Mesenteric fat pad (tissue), 1 donor: ENCODE results near the gene CEP295NL. TPM values are rescaled to one million over a fixed set of nuclear protein-coding genes. Genes with fewer than 3 reads are reported as not detected.
"Not testable (repeated sequence)": the region's sequence is repeated elsewhere in the genome, so short reads cannot be mapped to it uniquely, and the experiment has no call there.

ENCODE experiments used
- DNase-seq: peaks from one replicate; pipeline ENCODE4 v3.0.0-alpha.2; 2020; ENCODE audit warnings: low spot score
- total RNA-seq: library from RNA; stranded (reverse); fragmentation: NEBNext Ultra II Directional; extraction: Animal tissue kit (Norgen Biotek cat#: 25700); gene quantifications from one replicate; pipeline ENCODE4 v1.2.1, GENCODE V29; 2021
- donor health status: DM: yes; HTN: yes; CAD: no.

CEP295NL gene
- total RNA-seq, 1 donor from 2014 or later = 6.5 TPM

- DNase-seq = no peak
These were observed 12.5 kb downstream of the CEP295NL start for GRCh38 chr17:78890498-78890897.

DNA sequence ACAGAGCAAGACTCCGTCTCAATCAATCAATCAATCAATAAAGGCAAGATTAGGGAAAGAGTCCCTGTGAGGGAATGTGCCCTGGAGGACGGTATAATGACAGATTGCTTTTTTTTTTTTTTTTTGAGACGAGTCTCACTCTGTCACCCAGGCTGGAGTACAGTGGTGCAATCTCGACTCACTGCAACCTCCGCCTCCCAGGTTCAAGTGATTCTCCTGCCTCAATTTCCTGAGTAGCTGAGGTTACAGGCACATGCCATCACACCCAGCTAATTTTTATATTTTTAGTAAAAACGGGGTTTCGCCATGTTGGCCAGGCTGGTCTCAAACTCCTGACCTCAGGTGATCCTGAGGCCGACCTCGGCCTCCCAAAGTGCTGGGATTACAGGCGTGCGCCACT is 12.9 kb downstream of the CEP295NL start:
- not testable (repeated sequence) for DNase-seq

DNA sequence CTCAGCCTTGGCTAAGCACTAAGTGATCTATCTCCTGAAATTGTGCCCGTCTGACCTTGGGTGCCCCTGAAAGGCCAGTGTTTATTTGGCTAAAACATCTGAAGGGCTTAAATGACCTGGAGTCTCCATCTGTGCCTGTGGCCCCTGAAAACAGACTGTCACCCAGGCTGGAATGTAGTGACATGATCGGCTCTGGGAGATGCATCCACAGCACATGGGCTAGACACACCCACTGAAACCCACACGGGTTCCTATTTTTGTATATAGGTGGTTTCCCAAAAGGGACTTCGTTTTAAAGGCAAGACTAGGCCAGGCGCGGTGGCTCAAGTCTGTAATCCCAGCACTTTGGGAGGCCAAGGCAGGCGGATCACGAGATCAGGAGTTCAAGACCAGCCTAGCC is 13.5 kb downstream of the CEP295NL start:
- no peak for DNase-seq

- no peak for DNase-seq
These were observed 14.0 kb downstream of the CEP295NL start for GRCh38 chr17:78888941-78889518.

DNA sequence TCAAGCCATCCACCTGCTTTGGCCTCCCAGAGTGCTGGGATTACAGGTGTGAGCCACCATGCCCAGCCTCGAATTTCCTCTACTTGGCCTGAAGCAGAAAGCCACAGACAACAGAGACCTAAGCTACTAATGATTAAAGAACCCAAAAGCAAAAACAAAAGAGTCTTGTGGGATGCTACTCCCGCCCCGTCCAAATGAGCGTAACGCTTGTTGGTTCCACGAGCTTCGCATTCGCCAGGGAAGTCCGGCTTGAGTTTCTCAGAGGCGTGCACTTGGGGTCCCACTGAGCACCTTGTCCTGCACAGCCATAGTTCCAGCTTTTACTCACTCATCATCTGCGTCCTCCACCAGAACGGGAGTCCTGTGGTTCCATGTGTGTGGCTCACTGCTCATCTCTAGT is 16.0 kb downstream of the CEP295NL start:
- DNase-seq = no peak

- no peak for DNase-seq
These were observed 17.0 kb downstream of the CEP295NL start for GRCh38 chr17:78885956-78886355.

DNA sequence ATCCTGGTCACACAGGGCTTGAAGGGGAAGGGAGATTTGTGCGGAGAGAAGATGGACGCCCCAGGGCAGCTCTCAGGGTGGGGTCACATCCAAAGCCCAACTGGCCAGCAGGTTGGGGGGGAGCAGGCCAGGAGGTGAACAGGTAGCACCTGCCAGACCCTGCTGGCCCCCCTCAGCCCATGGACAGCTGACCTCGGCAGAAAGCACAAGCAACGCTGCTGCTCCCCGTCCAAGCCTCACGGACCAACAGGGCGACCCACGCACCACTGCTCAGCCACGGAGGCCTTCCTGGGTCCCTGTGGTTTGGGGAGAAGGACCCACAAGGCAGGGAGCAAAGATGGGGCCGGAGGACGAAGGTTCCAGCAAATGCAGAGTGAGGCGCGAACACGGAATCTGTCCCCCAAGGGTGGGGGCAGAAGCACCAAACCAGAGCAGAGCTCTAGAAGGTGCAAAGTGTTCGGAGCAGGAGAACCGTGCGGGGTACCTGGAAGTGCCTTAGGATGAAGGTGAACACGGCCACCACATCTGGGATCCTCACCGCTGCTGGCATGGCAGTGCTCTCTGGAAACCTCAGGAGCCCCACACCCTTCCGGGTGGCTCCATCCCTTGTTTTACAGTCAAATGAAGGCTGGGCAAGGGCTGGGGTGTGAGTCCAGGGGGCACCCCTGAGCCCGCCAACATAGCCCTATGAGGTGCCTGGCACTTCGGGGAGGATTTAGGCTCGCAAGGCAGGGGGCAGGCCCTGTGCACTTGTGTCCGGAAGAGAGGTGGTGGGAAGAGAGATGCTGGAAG is 17.9 kb downstream of the CEP295NL start:
- no peak for DNase-seq

GRCh38 chr17:78884148-78884825 is 18.7 kb downstream of the CEP295NL start:
- DNase-seq = no peak

GRCh38 chr17:78883533-78884131 is 19.4 kb downstream of the CEP295NL start:
- DNase-seq = no peak

GRCh38 chr17:78883089-78883532 is 19.9 kb downstream of the CEP295NL start:
- DNase-seq = no peak

DNA sequence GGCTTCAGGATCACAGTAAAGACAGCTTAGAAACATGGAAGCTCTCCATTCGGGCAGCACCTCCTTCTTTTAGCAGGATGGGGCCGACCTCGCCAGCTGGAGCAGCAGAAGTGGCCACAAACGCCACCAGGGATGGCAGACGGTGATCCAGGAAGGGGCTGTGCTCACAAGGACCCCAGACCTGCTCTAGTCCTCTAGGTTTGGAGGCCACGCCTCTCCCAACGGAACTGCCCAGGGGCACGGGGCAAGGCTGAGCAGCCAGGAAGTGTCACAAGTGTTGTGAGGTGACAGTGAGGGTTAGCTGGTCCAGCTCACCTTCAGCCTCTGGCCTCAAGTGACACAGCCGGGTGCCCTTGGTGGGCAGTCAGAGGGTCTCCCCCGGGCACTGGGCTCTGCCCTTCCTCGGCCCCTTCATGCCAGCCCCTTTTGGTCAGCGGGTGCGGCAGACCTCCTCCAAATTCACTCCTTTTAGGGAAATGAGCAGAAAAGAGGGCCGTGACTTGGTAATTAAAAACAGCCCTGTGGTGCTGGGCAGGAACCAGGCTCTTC is 20.4 kb downstream of the CEP295NL start:
- DNase-seq = no peak

GRCh38 chr17:78879635-78880186 is 23.3 kb downstream of the CEP295NL start:
- DNase-seq = no peak

- DNase-seq = no peak
These were observed 24.0 kb downstream of the CEP295NL start for GRCh38 chr17:78878871-78879527.

GRCh38 chr17:78878261-78878660 is 24.7 kb downstream of the CEP295NL start:
- DNase-seq = no peak

GRCh38 chr17:78876954-78877517 is 26.0 kb downstream of the CEP295NL start:
- not testable (repeated sequence) for DNase-seq

GRCh38 chr17:78876094-78876597 is 26.9 kb downstream of the CEP295NL start:
- no peak for DNase-seq

DNA sequence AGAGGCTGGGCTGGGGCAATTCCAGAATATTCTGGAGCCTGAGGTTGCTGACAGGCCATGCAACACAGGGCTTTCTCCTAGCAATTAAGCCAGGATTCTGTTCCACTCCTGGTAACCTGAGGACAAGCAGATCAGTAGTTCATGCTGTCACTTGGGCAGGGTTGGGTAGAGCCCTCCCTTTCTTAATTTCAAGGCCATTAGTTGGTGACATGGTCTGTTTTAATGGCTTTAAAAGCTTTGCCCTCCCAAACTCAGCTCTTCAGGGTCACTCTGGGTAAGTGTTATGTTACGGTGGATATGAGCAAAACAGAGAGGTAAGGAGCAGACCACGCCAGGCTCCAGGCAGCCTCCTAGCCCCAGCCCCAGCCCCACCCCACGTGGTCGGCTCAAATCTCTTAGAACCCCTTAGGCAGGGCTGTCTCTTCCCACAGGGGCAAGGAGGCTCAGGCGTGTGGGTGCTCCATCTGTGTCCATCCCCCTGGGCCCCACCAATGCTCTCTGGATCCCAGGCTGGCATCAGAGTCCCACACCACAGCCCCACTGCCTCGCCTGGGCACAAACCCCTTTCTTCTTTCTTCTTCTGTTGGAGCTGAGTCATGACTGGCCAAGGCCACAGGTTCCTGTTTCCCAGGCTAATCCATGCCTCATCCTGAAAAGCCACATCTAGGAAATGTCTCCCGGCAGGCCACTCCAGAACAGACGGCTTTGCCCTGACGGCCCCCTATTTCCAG is 27.5 kb downstream of the CEP295NL start:
- DNase-seq = no peak

DNA sequence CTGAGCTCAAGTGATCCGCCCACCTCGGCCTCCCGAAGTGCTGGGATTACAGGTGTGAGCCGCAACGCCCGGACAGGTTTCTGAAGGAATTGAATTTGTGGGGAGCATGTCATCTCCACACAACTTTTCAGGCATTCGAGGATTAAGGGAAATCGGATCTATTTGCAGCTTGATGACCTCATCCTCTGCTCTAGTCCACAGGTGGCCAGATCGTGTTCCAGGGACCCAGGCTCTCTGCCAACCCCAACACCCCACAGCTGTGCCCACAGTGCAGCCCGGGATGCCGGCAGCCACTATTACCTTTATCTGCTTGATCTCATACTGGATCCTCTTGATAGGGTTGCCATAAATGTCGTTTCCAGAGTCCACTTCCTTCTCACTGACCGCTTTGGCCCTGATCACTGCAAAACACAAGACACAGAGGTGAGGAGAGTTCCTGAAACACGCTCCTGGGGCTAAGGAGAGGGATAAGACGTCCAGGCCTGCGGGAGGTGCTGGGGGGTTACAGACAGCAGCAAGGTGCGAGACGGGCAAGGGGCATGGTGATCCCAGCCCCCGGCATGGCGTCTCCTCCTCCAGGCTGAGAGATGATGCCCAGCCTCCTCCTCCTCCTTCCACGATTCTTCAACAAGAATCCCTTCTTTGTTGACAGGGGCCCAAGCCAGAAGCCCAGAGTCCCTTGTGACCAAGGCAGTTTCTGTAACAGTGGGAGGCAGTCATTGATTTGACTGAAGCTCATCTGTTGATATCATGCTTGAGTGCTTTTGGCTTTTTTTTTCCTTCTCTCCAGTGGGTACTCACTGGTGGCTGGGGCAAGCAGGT is 29.3 kb downstream of the CEP295NL start:
- no peak for DNase-seq

GRCh38 chr17:78872486-78872885 is 30.5 kb downstream of the CEP295NL start:
- DNase-seq = no peak
